ENCODE results near the gene SEMA3F. TPM values are rescaled to one million over a fixed set of nuclear protein-coding genes. Genes with fewer than 3 reads are reported as not detected.
A peak's percentile ranks its signal among the peaks of the same experiment; 100 is the strongest.

The SEMA3F gene
- total RNA-seq, 2 donors from 2014 or later, result 44.8 to 63.2 TPM

- Mint-ChIP-seq H3K27me3 (ENCODE audit: insufficient read depth) (peaks cover 61% of the 10 kb centered on the region), H3K4me1 (peaks cover 9% of the 10 kb centered on the region), H3K4me3 (peak within 1 kb of the TSS; percentile 47), H3K9me3 (no peaks in the 10 kb centered on the region), H3K27ac (no peak within 1 kb of the TSS), H3K36me3 (ENCODE audit: low read depth) (no peaks in the 10 kb centered on the region)
- Histone ChIP-seq H3K36me3 (ENCODE audit: control insufficient read depth, insufficient read depth, low read length) (no peaks in the 10 kb centered on the region), H3K4me3 (ENCODE audit: low read length) (peak within 1 kb of the TSS; percentile 74), H3K4me1 (ENCODE audit: control insufficient read depth, insufficient read depth, low read length) (peaks cover 3% of the 10 kb centered on the region), H3K27me3 (ENCODE audit: control insufficient read depth, insufficient read depth, low read length, poor library complexity, severe bottlenecking) (peaks cover 41% of the 10 kb centered on the region), H3K9me3 (ENCODE audit: control insufficient read depth, low read length) (no peaks in the 10 kb centered on the region), H3K27ac (ENCODE audit: low read depth, low read length) (no peak within 1 kb of the TSS), H3K9ac (ENCODE audit: extremely low read depth, low read length, poor library complexity, severe bottlenecking) (no peak within 1 kb of the TSS)
- TF ChIP-seq CTCF (conservative IDR thresholded peaks at IDR 0.05), result no peak
- peak; percentile 91 for DNase-seq
- WGBS, 2 experiments (ENCODE audit: insufficient coverage in 1 of 2, insufficient read length in 1 of 2), result 3 to 5% methylated on average over 6 to 41 of the region's 41 CpGs
Measured at GRCh38 chr3:50204804-50205412, 49.8 kb downstream of the SEMA3F start, which contains the start of gene SLC38A3. Gene SLC38A3 (plus strand): TSS chr3:50205271. CDS start chr3:50214200, 8,929 bp downstream.

- H3K9ac ChIP-seq (ENCODE audit: extremely low read depth, low read length, poor library complexity, severe bottlenecking), result no peak overlapping the region
- H3K4me3 ChIP-seq (ENCODE audit: low read length), result peak overlapping the region; percentile 74
- no peak overlapping the region for H3K27ac ChIP-seq (ENCODE audit: low read depth, low read length)
- H3K9me3 ChIP-seq (ENCODE audit: control insufficient read depth, low read length), result no peaks in the 10 kb centered on the region
- 2 to 3% methylated on average over 34 to 67 of the region's 67 CpGs for WGBS, 2 experiments (ENCODE audit: insufficient coverage in 1 of 2, insufficient read length in 1 of 2)
- Mint-ChIP-seq H3K4me3 (peak overlapping the region; percentile 47), H3K4me1 (peaks cover 9% of the 10 kb centered on the region), H3K36me3 (ENCODE audit: low read depth) (no peaks in the 10 kb centered on the region), H3K27me3 (ENCODE audit: insufficient read depth) (peaks cover 60% of the 10 kb centered on the region), H3K9me3 (no peaks in the 10 kb centered on the region), H3K27ac (no peak overlapping the region)
- no peaks in the 10 kb centered on the region for H3K36me3 ChIP-seq (ENCODE audit: control insufficient read depth, insufficient read depth, low read length)
- TF ChIP-seq CTCF (conservative IDR thresholded peaks at IDR 0.05), result no peak
- peaks cover 41% of the 10 kb centered on the region for H3K27me3 ChIP-seq (ENCODE audit: control insufficient read depth, insufficient read depth, low read length, poor library complexity, severe bottlenecking)
- H3K4me1 ChIP-seq (ENCODE audit: control insufficient read depth, insufficient read depth, low read length), result peaks cover 3% of the 10 kb centered on the region
- peak; percentile 91 for DNase-seq
Measured at GRCh38 chr3:50205413-50206276, 50.5 kb downstream of the SEMA3F start.

GRCh38 chr3:50207359-50208042, 52.4 kb downstream of the SEMA3F start:
- no peak for TF ChIP-seq CTCF (conservative IDR thresholded peaks at IDR 0.05)
- H3K4me3 ChIP-seq (ENCODE audit: low read length), result no peak overlapping the region
- no peak overlapping the region for H3K27ac Mint-ChIP-seq
- H3K4me3 Mint-ChIP-seq, result no peak overlapping the region
- peaks cover 50% of the 10 kb centered on the region for H3K27me3 Mint-ChIP-seq (ENCODE audit: insufficient read depth)
- peaks cover 7% of the 10 kb centered on the region for H3K4me1 Mint-ChIP-seq
- H3K27ac ChIP-seq (ENCODE audit: low read depth, low read length), result no peak overlapping the region
- DNase-seq, result no peak
- peaks cover 3% of the 10 kb centered on the region for H3K4me1 ChIP-seq (ENCODE audit: control insufficient read depth, insufficient read depth, low read length)
- H3K36me3 Mint-ChIP-seq (ENCODE audit: low read depth), result no peaks in the 10 kb centered on the region
- no peaks in the 10 kb centered on the region for H3K36me3 ChIP-seq (ENCODE audit: control insufficient read depth, insufficient read depth, low read length)
- H3K9ac ChIP-seq (ENCODE audit: extremely low read depth, low read length, poor library complexity, severe bottlenecking), result no peak overlapping the region
- no peaks in the 10 kb centered on the region for H3K9me3 ChIP-seq (ENCODE audit: control insufficient read depth, low read length)
- no peaks in the 10 kb centered on the region for H3K9me3 Mint-ChIP-seq
- H3K27me3 ChIP-seq (ENCODE audit: control insufficient read depth, insufficient read depth, low read length, poor library complexity, severe bottlenecking), result peaks cover 38% of the 10 kb centered on the region
- WGBS, 2 experiments (ENCODE audit: insufficient coverage in 1 of 2, insufficient read length in 1 of 2), result 90 to 92% methylated on average over 12 to 17 of the region's 17 CpGs
